Tibial artery (tissue), 4 donors: ENCODE data around the gene MACROD2.

Experiments used
- DNase-seq, 2 donors: peaks; one replicate each; pipeline ENCODE4 v3.0.0-alpha.2; 2019
- H3K27ac ChIP-seq, 2 donors: fragments of 200-600 bp; sonication (generic) in 1 of 2; 1 replicate in 1 of 2; 2 replicates in 1 of 2; pipeline ENCODE4 v1.5.1; 2018 to 2019; ENCODE audit warnings: mild to moderate bottlenecking in 1 of 2
- H3K27me3 ChIP-seq, 2 donors: fragments of 200-600 bp; sonication (generic) in 1 of 2; one replicate each; pipeline versions ENCODE4 v1.5.1 to v1.6.0; 2016 to 2019
- H3K36me3 ChIP-seq, 3 donors: fragments of 200-600 bp; sonication (generic) in 2 of 3; one replicate each; pipeline ENCODE4 v1.5.1; 2016 to 2019; ENCODE audit warnings: mild to moderate bottlenecking in 2 of 3
- H3K4me1 ChIP-seq, 4 donors: fragments of 200-600 bp; sonication (generic) in 2 of 4; 1 replicate in 3 of 4; 2 replicates in 1 of 4; pipeline ENCODE4 v1.5.1; 2016 to 2019
- H3K4me3 ChIP-seq, 2 donors: fragments of 200-600 bp; sonication (generic) in 1 of 2; 1 replicate in 1 of 2; 2 replicates in 1 of 2; pipeline ENCODE4 v1.5.1; 2018 to 2019; ENCODE audit warnings: mild to moderate bottlenecking in 2 of 2
- H3K9me3 ChIP-seq, 3 donors: fragments of 200-600 bp; sonication (generic) in 1 of 3; one replicate each; pipeline ENCODE4 v1.5.1; 2016 to 2019
- CTCF ChIP-seq, 2 experiments: fragments of 200-600 bp in 1 of 2; fragments of 450-650 bp in 1 of 2; IDR thresholded peaks; one replicate each; pipeline ENCODE4 v1.5.1; 2017 to 2019; ENCODE audit warnings: antibody characterized with exemption in 2 of 2, mild to moderate bottlenecking in 1 of 2, moderate library complexity in 1 of 2
- intact Hi-C: fragments of 100-400 bp; cut with DNase I; formaldehyde crosslinking; loops from one replicate; pipeline ENCODE4 v1.15.0; 2023; ENCODE audit warnings: low total_unique reads

The MACROD2 gene

GRCh38 chr20:15882553-15882952, 1887.2 kb downstream of the MACROD2 start:
- no peak for DNase-seq
- Histone ChIP-seq H3K27me3 (no peaks in the 10 kb centered on the region), H3K9me3 (peaks cover 0 to 4% (median 0%) of the 10 kb centered on the region in 3 donors), H3K27ac (no peak overlapping the region), H3K4me1 (no peaks in the 10 kb centered on the region), H3K36me3 (no peaks in the 10 kb centered on the region), H3K4me3 (no peak overlapping the region)
- TF ChIP-seq CTCF (IDR thresholded peaks at IDR 0.05) = no peak
- intact Hi-C loops = no loop called here

- Histone ChIP-seq H3K9me3 (no peaks in the 10 kb centered on the region), H3K36me3 (no peaks in the 10 kb centered on the region), H3K4me1 (peaks cover 0 to 19% (median 4%) of the 10 kb centered on the region in 4 donors), H3K27ac (no peak overlapping the region), H3K4me3 (no peak overlapping the region), H3K27me3 (no peaks in the 10 kb centered on the region)
- TF ChIP-seq CTCF (IDR thresholded peaks at IDR 0.05) = no peak
- intact Hi-C loops = no loop called here
- no peak for DNase-seq
Observed at GRCh38 chr20:15886250-15886649, 1890.9 kb downstream of the MACROD2 start.

- Histone ChIP-seq H3K9me3 (no peaks in the 10 kb centered on the region), H3K4me1 (peaks cover 0 to 19% (median 4%) of the 10 kb centered on the region in 4 donors), H3K4me3 (no peak overlapping the region), H3K27ac (no peak overlapping the region), H3K36me3 (no peaks in the 10 kb centered on the region), H3K27me3 (no peaks in the 10 kb centered on the region)
- TF ChIP-seq CTCF (IDR thresholded peaks at IDR 0.05) = no peak
- no peak for DNase-seq
- intact Hi-C loops = no loop called here
Observed at GRCh38 chr20:15887387-15887786, 1892.1 kb downstream of the MACROD2 start.

GRCh38 chr20:15889061-15889460, 1893.7 kb downstream of the MACROD2 start:
- no peak for DNase-seq
- no peak overlapping the region for H3K27ac ChIP-seq
- no peak overlapping the region for H3K4me3 ChIP-seq
- H3K9me3 ChIP-seq = no peaks in the 10 kb centered on the region
- intact Hi-C loops = no loop called here
- H3K27me3 ChIP-seq = no peaks in the 10 kb centered on the region
- TF ChIP-seq CTCF (IDR thresholded peaks at IDR 0.05) = no peak
- H3K4me1 ChIP-seq = peaks cover 0 to 19% (median 4%) of the 10 kb centered on the region in 4 donors
- H3K36me3 ChIP-seq = no peaks in the 10 kb centered on the region

GRCh38 chr20:15889514-15890256, 1894.4 kb downstream of the MACROD2 start:
- no peaks in the 10 kb centered on the region for H3K9me3 ChIP-seq
- DNase-seq = no peak
- peaks cover 0 to 19% (median 4%) of the 10 kb centered on the region in 4 donors for H3K4me1 ChIP-seq
- TF ChIP-seq CTCF (IDR thresholded peaks at IDR 0.05) = no peak
- intact Hi-C loops = no loop called here
- no peaks in the 10 kb centered on the region for H3K27me3 ChIP-seq
- H3K27ac ChIP-seq = no peak overlapping the region
- no peak overlapping the region for H3K4me3 ChIP-seq
- no peaks in the 10 kb centered on the region for H3K36me3 ChIP-seq
